ENCODE data around the gene HIBADH.

Gene HIBADH

GRCh38 chr7:27689150-27689549, 26.5 kb upstream of the HIBADH start:
- no peak overlapping the region; the same call in 1 of the 2 replicates for H3K27ac ChIP-seq
- TF ChIP-seq CTCF (conservative IDR thresholded peaks at IDR 0.05) (no peak), ZFX (IDR thresholded peaks at IDR 0.05) (no peak)

GRCh38 chr7:27688646-27689045, 26.0 kb upstream of the HIBADH start:
- TF ChIP-seq CTCF (conservative IDR thresholded peaks at IDR 0.05) (no peak), ZFX (IDR thresholded peaks at IDR 0.05) (no peak)
- no peak overlapping the region for H3K27ac ChIP-seq

GRCh38 chr7:27688056-27688455, 25.4 kb upstream of the HIBADH start:
- TF ChIP-seq ZFX (IDR thresholded peaks at IDR 0.05) = no peak
- TF ChIP-seq CTCF (conservative IDR thresholded peaks at IDR 0.05) = no peak
- no peak overlapping the region for H3K27ac ChIP-seq

GRCh38 chr7:27686315-27686714, 23.6 kb upstream of the HIBADH start:
- H3K27ac ChIP-seq = no peak overlapping the region
- TF ChIP-seq CTCF (conservative IDR thresholded peaks at IDR 0.05) (no peak), ZFX (IDR thresholded peaks at IDR 0.05) (no peak)

- TF ChIP-seq ZFX (IDR thresholded peaks at IDR 0.05) (no peak), CTCF (conservative IDR thresholded peaks at IDR 0.05) (no peak)
Measured at GRCh38 chr7:27685893-27686292, 23.2 kb upstream of the HIBADH start.

GRCh38 chr7:27685209-27685608, 22.5 kb upstream of the HIBADH start:
- H3K27ac ChIP-seq = no peak overlapping the region
- TF ChIP-seq CTCF (conservative IDR thresholded peaks at IDR 0.05) (no peak), ZFX (IDR thresholded peaks at IDR 0.05) (no peak)

More at GRCh38 chr7:27685893-27686292, 23.2 kb upstream of the HIBADH start:
- H3K27ac ChIP-seq = no peak overlapping the region

GRCh38 chr7:27684491-27684890, 21.8 kb upstream of the HIBADH start:
- no peak for TF ChIP-seq ZFX (IDR thresholded peaks at IDR 0.05)
- no peak for TF ChIP-seq CTCF (conservative IDR thresholded peaks at IDR 0.05)
- no peak overlapping the region for H3K27ac ChIP-seq

All from C4-2B (cell line).